IPS-18c (cell line): ENCODE results near the gene NMUR1.
A peak's percentile ranks its signal among the peaks of the same experiment; 100 is the strongest.

Experiments used
- H3K4me3 ChIP-seq: 2 replicates; pipeline ENCODE4 v1.7.0; 2013; ENCODE audit warnings: low read depth, mild to moderate bottlenecking, low read length, moderate library complexity; ENCODE audit not compliant: insufficient read depth
- H3K9me3 ChIP-seq: one replicate; pipeline ENCODE4 v1.6.1; 2013; ENCODE audit warnings: mild to moderate bottlenecking, low read length, moderate library complexity; ENCODE audit not compliant: control insufficient read depth, insufficient read depth

NMUR1 gene

GRCh38 chr2:231514951-231515297 is 15.3 kb downstream of the NMUR1 start:
- no peaks in the 10 kb centered on the region for H3K9me3 ChIP-seq
- peak overlapping the region; percentile 64 for H3K4me3 ChIP-seq

DNA sequence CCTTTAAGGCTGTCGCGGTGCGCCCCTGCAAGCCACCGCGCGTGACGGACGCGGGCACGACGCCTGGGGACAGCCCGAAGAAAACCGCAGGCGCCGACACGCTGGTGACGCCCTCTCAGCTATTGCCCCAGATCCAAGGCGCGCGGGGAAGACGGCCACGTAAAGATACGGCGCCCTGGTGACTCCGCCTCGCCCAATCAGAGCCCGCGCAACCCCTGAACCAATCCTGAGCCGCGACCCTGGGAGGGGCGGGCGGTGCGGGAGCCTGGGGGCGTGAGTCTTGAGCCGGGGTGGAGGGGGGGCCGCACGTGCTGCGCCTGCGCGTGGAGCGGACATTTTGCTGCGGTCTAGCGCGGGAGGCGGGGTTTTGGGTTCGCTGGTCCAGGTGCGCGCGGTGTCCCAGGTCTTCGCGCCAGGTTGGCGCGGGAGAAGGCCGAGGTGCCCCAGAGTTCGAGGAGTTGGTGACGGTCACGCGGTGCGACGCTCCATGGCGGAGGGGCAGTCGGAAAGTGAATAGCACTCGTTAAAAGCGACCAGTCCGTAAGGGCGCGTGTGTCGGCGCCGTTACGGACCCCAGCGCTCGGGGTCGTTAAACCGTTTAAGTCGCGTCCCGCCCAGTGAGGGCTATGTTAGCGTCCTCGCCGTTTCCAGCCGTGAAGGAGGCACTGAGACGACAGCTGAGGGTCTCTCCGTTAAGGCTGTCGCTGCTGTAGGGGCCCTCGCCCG is 15.9 kb downstream of the NMUR1 start:
- no peaks in the 10 kb centered on the region for H3K9me3 ChIP-seq
- peak overlapping the region; percentile 79 for H3K4me3 ChIP-seq

- Histone ChIP-seq H3K9me3 (peaks cover 2% of the 10 kb centered on the region), H3K4me3 (peak overlapping the region; percentile 79)
Measured at GRCh38 chr2:231513746-231514224, 16.5 kb downstream of the NMUR1 start.

- H3K4me3 ChIP-seq: no peak overlapping the region
- H3K9me3 ChIP-seq: peaks cover 2% of the 10 kb centered on the region
Measured at GRCh38 chr2:231512222-231512621, 18.0 kb downstream of the NMUR1 start.

- peaks cover under 1% of the 10 kb centered on the region for H3K9me3 ChIP-seq
- H3K4me3 ChIP-seq: no peak overlapping the region
Measured at GRCh38 chr2:231503766-231504165, 26.5 kb downstream of the NMUR1 start.

DNA sequence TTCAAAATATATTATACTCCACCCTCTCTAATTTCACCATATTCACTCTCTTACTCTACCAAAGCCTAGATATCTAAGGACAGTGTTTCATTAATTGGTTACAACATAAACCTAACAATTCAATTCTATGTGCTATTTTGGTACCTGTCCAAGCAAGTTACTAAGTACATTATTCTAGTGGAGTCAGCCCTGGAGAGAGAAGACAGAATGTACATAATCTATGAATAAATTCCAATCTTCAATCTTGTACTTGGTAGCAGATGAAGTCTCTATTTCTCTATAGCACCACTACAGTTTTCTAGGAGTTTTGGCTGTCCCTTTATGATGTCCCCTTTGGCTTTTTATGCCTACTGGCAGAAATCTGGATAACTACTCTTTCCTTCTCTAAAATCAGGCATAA is 27.6 kb downstream of the NMUR1 start:
- Histone ChIP-seq H3K4me3 (no peak overlapping the region), H3K9me3 (no peaks in the 10 kb centered on the region)

GRCh38 chr2:231497651-231498050 is 32.6 kb downstream of the NMUR1 start:
- Histone ChIP-seq H3K9me3 (no peaks in the 10 kb centered on the region), H3K4me3 (no peak overlapping the region)

DNA sequence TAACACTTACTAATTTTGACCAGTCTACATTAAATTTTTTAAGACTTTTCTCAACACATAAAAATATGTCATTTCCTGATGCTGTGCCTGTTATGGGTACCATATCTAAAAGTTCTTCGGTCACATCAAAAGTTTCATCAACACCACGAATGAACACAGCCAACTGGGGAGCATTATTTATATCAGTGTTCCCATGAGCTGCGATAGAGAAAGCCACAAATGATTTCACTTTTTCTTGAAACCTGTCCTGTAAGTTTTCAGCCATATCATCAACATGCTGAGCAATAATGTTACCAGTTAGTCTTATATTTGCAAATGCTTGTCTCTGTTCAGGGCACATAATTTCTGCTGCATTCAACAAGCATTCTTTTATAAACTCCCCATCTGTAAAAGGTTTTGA is 35.6 kb downstream of the NMUR1 start:
- no peak overlapping the region for H3K4me3 ChIP-seq

GRCh38 chr2:231490801-231491200 is 39.4 kb downstream of the NMUR1 start:
- no peaks in the 10 kb centered on the region for H3K9me3 ChIP-seq
- no peak overlapping the region for H3K4me3 ChIP-seq

More for the DNA sequence above, 35.6 kb downstream of the NMUR1 start:
- no peaks in the 10 kb centered on the region for H3K9me3 ChIP-seq

GRCh38 chr2:231489990-231490389 is 40.3 kb downstream of the NMUR1 start:
- Histone ChIP-seq H3K9me3 (no peaks in the 10 kb centered on the region), H3K4me3 (no peak overlapping the region)

GRCh38 chr2:231488331-231488730 is 41.9 kb downstream of the NMUR1 start:
- H3K4me3 ChIP-seq: no peak overlapping the region
- H3K9me3 ChIP-seq: no peaks in the 10 kb centered on the region

DNA sequence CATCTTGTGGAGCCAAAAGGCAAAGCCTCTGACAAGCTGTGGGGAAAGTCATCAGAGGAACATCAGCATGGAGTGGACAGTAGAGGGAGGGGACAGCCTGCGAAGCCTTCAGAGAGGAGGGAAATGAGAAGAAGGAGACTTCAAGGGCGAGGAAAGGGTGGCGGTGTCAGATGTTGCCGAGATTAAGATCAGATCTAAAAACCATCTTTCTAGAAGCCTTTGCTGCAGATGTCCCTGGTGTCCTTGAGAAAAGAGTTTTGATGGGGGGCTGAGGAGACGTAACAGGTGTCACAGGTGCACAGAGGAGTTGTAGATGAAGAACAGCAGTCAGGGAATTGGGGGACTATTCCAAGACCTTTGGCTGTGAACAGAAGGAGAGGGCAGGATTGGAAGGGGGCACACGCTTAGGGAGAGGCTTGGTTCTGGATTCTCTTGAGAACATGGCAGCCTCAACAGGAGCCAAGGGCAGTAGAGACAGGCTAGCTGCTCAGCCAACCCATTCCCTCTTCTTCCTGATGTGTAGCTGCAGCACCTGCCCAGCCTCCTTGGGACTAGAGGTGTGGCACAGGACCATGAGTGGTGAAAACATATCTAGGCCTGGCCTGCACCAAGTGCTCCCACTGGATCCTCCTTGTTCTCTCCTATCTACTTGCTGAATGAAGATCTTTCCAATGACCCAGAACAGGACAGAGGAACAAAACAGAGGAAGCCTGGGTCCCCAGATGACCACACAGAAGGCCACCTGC is 43.2 kb downstream of the NMUR1 start:
- H3K4me3 ChIP-seq: no peak overlapping the region
- H3K9me3 ChIP-seq: no peaks in the 10 kb centered on the region

DNA sequence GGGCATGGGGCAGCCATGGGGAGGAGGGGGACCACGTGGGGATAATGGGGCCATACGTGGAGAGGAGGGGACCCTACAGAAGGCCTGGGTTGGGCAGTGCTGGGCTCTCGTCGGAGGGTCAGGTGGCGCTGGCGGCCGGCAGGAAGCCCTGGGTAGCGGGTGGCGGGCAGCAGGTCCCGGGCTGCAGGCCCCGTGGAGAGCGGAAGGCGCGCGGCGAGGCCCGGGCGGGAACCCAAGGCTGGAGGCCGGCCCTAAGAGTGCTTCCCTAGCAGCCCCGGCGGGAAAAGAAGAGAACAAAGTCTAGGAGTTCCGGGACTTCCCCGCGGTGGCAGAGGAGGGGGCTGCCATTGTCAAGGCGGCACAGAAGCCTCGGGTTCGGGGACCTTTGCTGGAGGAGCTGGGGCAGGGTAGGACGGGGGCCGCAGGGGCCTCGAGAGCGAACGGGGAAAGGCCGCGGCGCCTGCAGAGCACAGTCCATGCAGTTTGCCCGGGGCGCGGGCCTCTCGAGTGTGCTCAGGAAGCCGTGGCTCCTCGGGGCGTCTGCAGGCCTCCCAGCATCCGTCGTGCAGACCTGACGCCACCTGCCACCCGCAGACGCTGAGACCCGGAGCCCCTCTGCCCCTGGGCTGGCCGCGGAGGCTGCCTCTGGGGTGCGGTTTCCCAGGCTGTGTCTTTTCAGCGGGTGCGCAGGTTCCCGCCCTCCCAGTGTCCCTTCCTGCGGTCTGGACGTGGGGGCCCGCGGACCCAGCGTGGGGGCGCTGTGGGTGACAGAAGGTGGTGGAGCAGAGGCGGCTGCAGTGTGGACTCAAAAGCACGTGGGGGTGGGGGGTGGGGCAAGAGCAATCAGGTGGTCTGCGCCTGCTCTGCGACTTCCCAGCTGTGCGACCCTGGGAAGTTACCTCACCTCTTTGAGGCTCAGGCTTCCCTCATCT is 46.6 kb downstream of the NMUR1 start:
- no peak overlapping the region for H3K4me3 ChIP-seq
- no peaks in the 10 kb centered on the region for H3K9me3 ChIP-seq

- Histone ChIP-seq H3K4me3 (no peak overlapping the region), H3K9me3 (no peaks in the 10 kb centered on the region)
Measured at GRCh38 chr2:231482806-231483391, 47.3 kb downstream of the NMUR1 start.

DNA sequence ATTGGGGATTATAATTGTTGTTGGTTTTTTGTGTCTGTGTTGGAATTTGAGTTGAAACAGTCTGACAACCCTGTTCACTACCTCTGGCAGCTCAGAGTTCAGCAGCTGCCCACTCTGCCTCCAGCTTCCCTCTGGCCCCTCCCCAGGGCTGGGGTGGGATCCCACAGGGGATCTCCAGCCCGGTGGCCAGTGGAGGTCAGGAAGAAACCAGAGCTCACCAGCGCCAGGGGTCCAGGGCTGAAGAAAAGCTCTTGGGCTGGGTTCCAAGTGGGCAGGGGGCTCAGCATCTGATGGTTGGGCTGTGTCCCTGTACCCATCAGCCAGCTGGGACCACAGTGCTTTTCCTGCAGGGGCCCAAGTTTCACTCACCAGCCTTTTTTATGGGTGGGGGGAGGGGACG is 49.5 kb downstream of the NMUR1 start:
- Histone ChIP-seq H3K9me3 (no peaks in the 10 kb centered on the region), H3K4me3 (no peak overlapping the region)

DNA sequence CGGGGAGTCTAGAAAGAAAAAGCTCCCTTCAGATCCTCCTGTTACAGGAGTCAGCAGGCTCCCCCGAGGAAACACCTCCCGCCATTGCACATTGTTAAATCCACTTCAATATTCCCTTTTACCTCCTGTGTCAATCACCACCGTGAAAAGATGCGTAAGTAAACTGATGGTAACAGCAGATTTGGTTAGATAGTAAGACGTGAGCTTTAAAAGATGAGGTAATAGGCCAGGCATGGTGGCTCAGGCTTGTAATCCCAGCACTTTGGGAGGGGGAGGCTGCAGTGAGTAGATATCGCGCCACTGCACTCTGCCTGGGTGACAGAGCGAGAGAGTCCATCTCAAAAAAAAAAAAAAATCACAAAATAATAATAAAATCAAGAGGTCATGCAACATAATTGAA is 50.8 kb downstream of the NMUR1 start:
- Histone ChIP-seq H3K9me3 (no peaks in the 10 kb centered on the region), H3K4me3 (no peak overlapping the region)

- Histone ChIP-seq H3K9me3 (no peaks in the 10 kb centered on the region), H3K4me3 (no peak overlapping the region)
Measured at GRCh38 chr2:231476920-231477319, 53.3 kb downstream of the NMUR1 start.
